GM19193 (cell line): ENCODE data around the gene DPH7.
A peak's percentile ranks its signal among the peaks of the same experiment; 100 is the strongest.

Experiments used
- POLR2A ChIP-seq: IDR thresholded peaks from 4 replicates; pipeline ENCODE4 v1.6.1; 2011; ENCODE audit not compliant: insufficient read depth, insufficient read length; ENCODE audit errors: extremely low read depth

The DPH7 gene

GRCh38 chr9:137610944-137611343, 32.2 kb upstream of the DPH7 start:
- no peak for TF ChIP-seq POLR2A

GRCh38 chr9:137607141-137607857, 28.6 kb upstream of the DPH7 start:
- TF ChIP-seq POLR2A = no peak

GRCh38 chr9:137606734-137607138, 28.0 kb upstream of the DPH7 start:
- no peak for TF ChIP-seq POLR2A

GRCh38 chr9:137606005-137606621, 27.4 kb upstream of the DPH7 start:
- no peak for TF ChIP-seq POLR2A

- TF ChIP-seq POLR2A = peak; percentile 67
Observed at GRCh38 chr9:137605121-137606004, 26.6 kb upstream of the DPH7 start, which contains the start of gene ARRDC1. Gene ARRDC1, plus strand, starts transcription at chr9:137605686. Its CDS starts 32 bp downstream, at chr9:137605718.

- TF ChIP-seq POLR2A = no peak
Observed at GRCh38 chr9:137604345-137605086, 25.8 kb upstream of the DPH7 start.

- TF ChIP-seq POLR2A = no peak
Observed at GRCh38 chr9:137603879-137604278, 25.2 kb upstream of the DPH7 start.

- no peak for TF ChIP-seq POLR2A
Observed at GRCh38 chr9:137602661-137603060, 23.9 kb upstream of the DPH7 start.

- TF ChIP-seq POLR2A = no peak
Observed at GRCh38 chr9:137598943-137599342, 20.2 kb upstream of the DPH7 start.

GRCh38 chr9:137593176-137593575, 14.5 kb upstream of the DPH7 start:
- no peak for TF ChIP-seq POLR2A

- TF ChIP-seq POLR2A = no peak
Observed at GRCh38 chr9:137592767-137593166, 14.0 kb upstream of the DPH7 start.

- peak; percentile 40 for TF ChIP-seq POLR2A
Observed at GRCh38 chr9:137590469-137591383, 12.0 kb upstream of the DPH7 start, which contains the start of gene ZMYND19. Gene ZMYND19, minus strand, starts transcription at chr9:137590512. Its CDS starts 249 bp downstream, at chr9:137590263.

- no peak for TF ChIP-seq POLR2A
Observed at GRCh38 chr9:137590123-137590468, 11.4 kb upstream of the DPH7 start.
